ENCODE data around the gene OR2J2.

DNA sequence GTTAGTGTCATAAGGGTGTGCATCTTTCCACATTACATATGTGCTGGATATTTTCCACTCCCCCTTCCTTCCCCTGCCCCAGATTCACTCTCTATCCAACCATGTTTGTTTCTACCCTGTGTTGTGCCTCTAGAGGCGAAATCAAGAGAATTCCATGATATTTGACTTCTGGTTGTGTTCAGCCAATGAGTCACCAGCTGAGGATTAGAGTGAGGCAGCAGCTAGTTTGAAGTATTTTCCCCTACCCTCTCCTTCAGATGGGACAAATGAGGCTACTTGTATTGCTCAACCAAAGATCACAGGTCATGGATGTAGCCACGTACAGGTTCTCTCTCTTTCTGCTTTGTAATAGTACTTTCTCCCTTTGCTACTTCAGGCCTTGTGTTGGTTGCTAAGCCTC, 24.5 kb upstream of the OR2J2 start:
- no peak for TF ChIP-seq EP300 (IDR thresholded peaks at IDR 0.05)
- TF ChIP-seq POLR2A (IDR thresholded peaks at IDR 0.05): no peak
